Activated CD8-positive, alpha-beta memory T cell treated with anti-CD3 and anti-CD28 coated beads, Interleukin-2, amount 50 U/mL, for 1 hour (primary cell): ENCODE measurements around the gene CPVL.

Experiments used
- DNase-seq: peaks from one replicate; pipeline ENCODE4 v3.0.0-alpha.2; 2020; ENCODE audit errors: extremely low read depth

Gene CPVL

GRCh38 chr7:29003703-29004102, 142.6 kb downstream of the CPVL start:
- no peak for DNase-seq

- no peak for DNase-seq
These were observed 145.6 kb downstream of the CPVL start for GRCh38 chr7:29000717-29001076.

GRCh38 chr7:28999895-29000716, 146.2 kb downstream of the CPVL start:
- no peak for DNase-seq

- DNase-seq = no peak
These were observed 146.9 kb downstream of the CPVL start for GRCh38 chr7:28999427-28999826.

GRCh38 chr7:28998105-28998504, 148.2 kb downstream of the CPVL start:
- DNase-seq = no peak

GRCh38 chr7:28996836-28997235, 149.5 kb downstream of the CPVL start:
- DNase-seq = no peak

- DNase-seq = no peak
These were observed 153.0 kb downstream of the CPVL start for GRCh38 chr7:28993371-28993770.

- DNase-seq = no peak
These were observed 153.5 kb downstream of the CPVL start for GRCh38 chr7:28992798-28993197.

- no peak for DNase-seq
These were observed 156.0 kb downstream of the CPVL start for GRCh38 chr7:28990200-28990960.

GRCh38 chr7:28989211-28989980, 156.9 kb downstream of the CPVL start:
- no peak for DNase-seq

GRCh38 chr7:28988810-28989209, 157.5 kb downstream of the CPVL start:
- no peak for DNase-seq

GRCh38 chr7:28988091-28988490, 158.2 kb downstream of the CPVL start:
- DNase-seq = no peak

- no peak for DNase-seq
These were observed 159.6 kb downstream of the CPVL start for GRCh38 chr7:28986765-28987110.

- DNase-seq = no peak
These were observed 160.1 kb downstream of the CPVL start for GRCh38 chr7:28986028-28986764.

GRCh38 chr7:28984631-28985030, 161.7 kb downstream of the CPVL start:
- DNase-seq = no peak

GRCh38 chr7:28984217-28984616, 162.1 kb downstream of the CPVL start:
- no peak for DNase-seq

GRCh38 chr7:28983396-28984190, 162.7 kb downstream of the CPVL start:
- no peak for DNase-seq

- DNase-seq = no peak
These were observed 165.2 kb downstream of the CPVL start for GRCh38 chr7:28981161-28981465.

GRCh38 chr7:28980451-28981160, 165.7 kb downstream of the CPVL start:
- DNase-seq = no peak

- DNase-seq = no peak
These were observed 166.6 kb downstream of the CPVL start for GRCh38 chr7:28979776-28980175.

GRCh38 chr7:28977881-28978280, 168.5 kb downstream of the CPVL start:
- DNase-seq = no peak
